HG03060 (cell line): Measurements from ENCODE around the gene NUMBL.

ENCODE experiments used
- ATAC-seq: cut with Tn5 transposase; IDR thresholded peaks from one replicate; pipeline ENCODE4 v1.9.1; 2021; ENCODE audit warnings: low read depth, moderate number of reproducible peaks; ENCODE audit not compliant: unreplicated experiment

NUMBL gene

GRCh38 chr19:40691421-40692211 is 1.2 kb upstream of the NUMBL start:
- no peak for ATAC-seq

GRCh38 chr19:40690693-40691420 is 406 bp upstream of the NUMBL start:
- no peak for ATAC-seq

- no peak for ATAC-seq
Measured at GRCh38 chr19:40689339-40690049, 957 bp downstream of the NUMBL start.

GRCh38 chr19:40688987-40689338 is 1.5 kb downstream of the NUMBL start:
- no peak for ATAC-seq

- ATAC-seq = no peak
Measured at GRCh38 chr19:40688309-40688708, 2.1 kb downstream of the NUMBL start.

GRCh38 chr19:40687525-40688016 is 2.9 kb downstream of the NUMBL start:
- ATAC-seq = no peak

DNA sequence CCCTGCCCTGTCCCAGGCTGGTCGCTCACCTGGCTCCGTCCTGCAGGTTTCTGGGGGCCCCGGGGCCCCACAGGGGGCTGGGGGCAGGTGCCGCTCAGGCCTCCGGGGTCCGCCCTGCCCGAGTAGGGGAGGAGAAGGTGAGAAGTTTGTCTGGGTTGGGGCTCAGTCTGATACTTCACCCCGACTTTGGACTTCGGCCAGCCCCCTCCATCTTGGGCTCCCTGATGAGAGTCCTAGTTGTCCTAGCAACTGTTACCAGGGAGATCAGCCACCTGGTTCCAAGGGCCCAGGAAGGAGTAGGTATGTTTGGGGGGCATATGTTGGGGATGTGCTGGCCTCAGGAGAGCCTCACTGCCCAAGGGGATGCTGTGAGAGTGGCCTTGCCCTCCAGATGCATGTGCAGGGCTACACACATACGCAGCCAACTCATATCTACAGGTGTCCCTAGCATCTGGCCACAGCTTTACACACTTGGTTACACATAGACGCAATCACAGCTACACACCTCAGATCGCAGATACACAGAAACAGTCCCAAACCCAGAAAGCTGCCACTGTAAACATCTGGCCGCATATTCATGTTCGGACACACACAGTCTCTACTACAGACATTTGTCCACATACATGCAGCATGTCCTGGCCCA is 3.4 kb downstream of the NUMBL start:
- no peak for ATAC-seq

DNA sequence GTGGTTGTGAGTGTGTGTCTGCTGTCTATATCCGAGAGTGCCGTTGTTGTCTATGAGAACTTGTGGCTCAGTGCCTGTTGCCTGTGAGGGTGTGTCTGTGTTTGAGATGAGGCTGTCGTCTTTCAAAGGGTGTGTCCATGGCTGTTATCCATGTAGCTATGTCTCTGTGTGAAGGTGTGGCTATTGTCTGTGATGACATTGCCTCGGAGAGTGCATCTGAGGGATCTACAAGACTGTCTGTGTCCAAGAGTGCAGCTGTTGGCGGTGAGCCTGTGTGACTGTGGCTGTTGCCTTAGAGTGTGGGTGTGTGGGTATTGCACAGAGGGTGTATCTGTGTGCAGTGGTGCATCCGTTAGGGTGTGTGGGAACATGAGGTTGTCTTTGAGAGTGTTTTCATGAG is 4.9 kb downstream of the NUMBL start:
- ATAC-seq = no peak

- no peak for ATAC-seq
Measured at GRCh38 chr19:40685016-40685526, 5.4 kb downstream of the NUMBL start.

GRCh38 chr19:40684280-40684679 is 6.2 kb downstream of the NUMBL start:
- no peak for ATAC-seq

GRCh38 chr19:40683437-40683836 is 7.0 kb downstream of the NUMBL start:
- ATAC-seq = no peak

DNA sequence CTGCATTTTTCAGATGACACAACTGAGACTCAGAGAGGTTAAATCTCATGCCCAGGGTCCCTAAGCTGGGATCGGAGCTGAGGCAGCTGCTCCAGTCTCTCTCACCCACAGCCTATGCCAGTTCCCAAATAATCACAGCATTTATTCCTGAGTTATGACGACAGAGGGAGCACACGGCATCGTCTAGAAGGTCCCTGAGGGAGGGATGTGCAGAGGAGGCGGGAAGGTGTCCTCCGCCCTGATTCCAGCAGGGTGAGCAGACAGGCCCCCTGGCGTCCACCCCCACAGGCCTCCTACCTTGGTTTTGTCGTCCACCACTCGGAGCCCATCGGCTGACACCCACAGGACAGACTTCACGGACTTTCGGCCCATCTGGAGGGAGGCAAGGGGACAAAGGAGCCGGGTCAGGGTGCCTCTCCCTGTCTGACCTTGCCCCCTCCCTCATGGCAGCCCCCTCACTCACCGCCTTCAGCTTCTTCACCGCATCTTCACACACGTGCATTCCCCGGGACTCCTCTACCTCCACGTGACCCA is 8.0 kb downstream of the NUMBL start:
- ATAC-seq = no peak

DNA sequence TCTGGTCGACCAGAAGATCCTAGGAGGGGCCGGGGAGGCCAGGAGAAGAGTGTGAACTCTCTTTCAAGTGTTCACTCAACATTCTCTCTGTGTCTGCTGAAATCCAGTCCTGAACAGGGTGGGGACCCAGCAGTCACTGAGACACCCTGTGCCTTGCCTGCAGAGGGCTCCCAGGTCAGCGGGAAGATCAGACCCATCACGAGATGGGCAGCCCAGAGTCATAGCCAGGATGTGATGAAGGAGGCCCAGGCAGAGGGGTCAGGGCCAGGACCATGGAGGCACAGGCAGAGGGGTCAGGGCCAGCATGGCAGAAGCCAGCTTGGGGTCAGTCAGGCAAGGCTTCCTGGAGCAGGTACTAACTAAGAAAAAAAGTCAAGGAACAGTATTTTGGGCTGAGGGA is 9.4 kb downstream of the NUMBL start:
- ATAC-seq = no peak

GRCh38 chr19:40677156-40677555 is 13.3 kb downstream of the NUMBL start:
- ATAC-seq = no peak

GRCh38 chr19:40674291-40674690 is 16.2 kb downstream of the NUMBL start:
- ATAC-seq = no peak

- ATAC-seq = no peak
Measured at GRCh38 chr19:40673397-40673796, 17.1 kb downstream of the NUMBL start.

DNA sequence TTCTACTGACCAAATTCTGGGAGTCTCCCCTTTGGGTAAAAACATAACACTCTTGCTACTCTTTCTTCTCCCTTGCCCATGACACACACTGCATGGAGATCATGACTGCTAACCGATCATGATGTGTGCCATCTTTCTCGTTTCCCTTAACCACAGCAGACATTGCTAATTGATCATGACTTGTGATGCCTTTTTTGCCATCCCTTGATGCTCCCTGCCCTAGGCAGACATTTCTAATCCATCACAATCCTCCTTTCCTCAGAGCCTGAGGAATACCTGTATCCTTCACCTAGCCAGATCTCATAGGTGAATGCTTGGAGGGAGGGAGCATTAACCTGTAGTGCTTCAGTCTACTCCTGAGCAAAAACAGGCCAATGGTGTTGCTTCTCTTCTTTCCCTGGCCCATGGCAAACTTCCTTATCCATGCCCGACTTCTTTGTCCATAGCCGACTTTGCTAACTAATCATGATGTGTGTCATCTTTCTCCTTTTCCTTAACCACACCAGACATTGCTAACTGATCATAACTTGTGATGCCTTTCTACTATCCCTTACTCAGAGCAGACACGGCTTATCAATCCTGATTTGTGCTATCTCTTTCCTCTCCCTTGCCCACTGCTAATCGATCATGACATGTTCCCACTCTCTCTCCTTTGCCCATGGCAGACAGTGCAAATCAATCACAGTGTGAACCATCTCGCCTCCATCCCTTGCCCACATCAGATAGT is 17.7 kb downstream of the NUMBL start:
- ATAC-seq = no peak

DNA sequence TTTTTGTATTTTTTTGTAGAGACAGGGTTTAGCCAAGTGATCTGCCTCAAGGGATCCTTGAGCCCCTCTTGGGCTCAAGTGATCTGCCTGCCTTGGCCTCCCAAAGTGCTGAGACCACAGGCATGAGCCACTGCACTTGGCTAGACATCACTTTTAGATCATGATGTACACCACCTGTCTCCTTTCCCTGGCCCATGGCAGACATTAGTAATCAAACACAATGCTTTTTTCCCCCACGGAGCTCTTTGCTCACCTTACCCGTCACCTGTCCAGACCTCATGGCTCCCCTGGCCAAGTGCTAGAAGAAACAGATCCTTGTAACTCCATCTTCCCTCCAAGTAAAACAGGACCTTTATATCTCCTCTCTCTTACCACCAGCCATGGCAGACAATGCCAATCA is 18.4 kb downstream of the NUMBL start:
- no peak for ATAC-seq

GRCh38 chr19:40671404-40671803 is 19.0 kb downstream of the NUMBL start:
- ATAC-seq = no peak
